Activated CD4-positive, alpha-beta T cell treated with anti-CD3 and anti-CD28 coated beads, Interleukin-2, Interleukin-6, amounts not matched to agents 100 ng/mL and 50 ng/mL, durations not matched to agents 16 hours and 8 hours (primary cell): ENCODE measurements around the gene SPEG.

ENCODE experiments used
- DNase-seq: peaks from one replicate; pipeline ENCODE4 v3.0.0-alpha.2; 2020

Gene SPEG

GRCh38 chr2:219517954-219518778, 83.5 kb downstream of the SPEG start:
- DNase-seq, result no peak

- DNase-seq, result no peak
Observed at GRCh38 chr2:219519526-219519916, 84.9 kb downstream of the SPEG start.

GRCh38 chr2:219520079-219520478, 85.4 kb downstream of the SPEG start:
- no peak for DNase-seq

GRCh38 chr2:219521066-219521880, 86.6 kb downstream of the SPEG start:
- DNase-seq, result no peak

- no peak for DNase-seq
Observed at GRCh38 chr2:219522111-219523030, 87.7 kb downstream of the SPEG start.

GRCh38 chr2:219523031-219523671, 88.5 kb downstream of the SPEG start:
- DNase-seq, result no peak

GRCh38 chr2:219524817-219525216, 90.2 kb downstream of the SPEG start:
- no peak for DNase-seq

- DNase-seq, result no peak
Observed at GRCh38 chr2:219525533-219526232, 91.0 kb downstream of the SPEG start.

GRCh38 chr2:219526320-219527075, 91.9 kb downstream of the SPEG start:
- DNase-seq, result no peak

GRCh38 chr2:219527076-219527394, 92.4 kb downstream of the SPEG start:
- no peak for DNase-seq

- DNase-seq, result no peak
Observed at GRCh38 chr2:219527472-219527871, 92.8 kb downstream of the SPEG start.

- peak; percentile 90 for DNase-seq
Observed at GRCh38 chr2:219530048-219530963, 95.7 kb downstream of the SPEG start.

GRCh38 chr2:219531639-219532377, 97.2 kb downstream of the SPEG start:
- no peak for DNase-seq

- no peak for DNase-seq
Observed at GRCh38 chr2:219532378-219532649, 97.7 kb downstream of the SPEG start.

GRCh38 chr2:219533930-219534661, 99.5 kb downstream of the SPEG start:
- no peak for DNase-seq

GRCh38 chr2:219536425-219536824, 101.8 kb downstream of the SPEG start:
- no peak for DNase-seq

GRCh38 chr2:219536967-219537366, 102.3 kb downstream of the SPEG start:
- DNase-seq, result no peak

GRCh38 chr2:219537657-219538488, 103.2 kb downstream of the SPEG start:
- no peak for DNase-seq
